Right ventricle myocardium inferior (tissue), 1 donor: ENCODE data around the gene NTM. TPM values are rescaled to one million over a fixed set of nuclear protein-coding genes. Genes with fewer than 3 reads are reported as not detected.
A peak's percentile ranks its signal among the peaks of the same experiment; 100 is the strongest.

ENCODE experiments used
- ATAC-seq: fragments of 200-7000 bp; cut with Tn5 transposase; one replicate; pipeline ENCODE4 v1.9.1; 2020; ENCODE audit warnings: mild to moderate bottlenecking, moderate library complexity
- DNase-seq: peaks from one replicate; pipeline ENCODE4 v3.0.0; 2021; ENCODE audit errors: missing footprints
- intact Hi-C: fragments of 100-400 bp; cut with DNase I; formaldehyde crosslinking; loops from one replicate; pipeline ENCODE4 v1.11.0; 2022
- total RNA-seq: library from RNA; stranded (reverse); fragmentation: NEBNext Ultra II Directional; extraction: Animal tissue kit (Norgen Biotek cat#: 25700); gene quantifications from one replicate; pipeline ENCODE4 v1.2.1, GENCODE V29; 2021
- donor health status: DM: no; HTN: yes; CAD: no; lungs with severe emphysema.

NTM gene
- total RNA-seq, 1 donor from 2014 or later = 2.9 TPM

DNA sequence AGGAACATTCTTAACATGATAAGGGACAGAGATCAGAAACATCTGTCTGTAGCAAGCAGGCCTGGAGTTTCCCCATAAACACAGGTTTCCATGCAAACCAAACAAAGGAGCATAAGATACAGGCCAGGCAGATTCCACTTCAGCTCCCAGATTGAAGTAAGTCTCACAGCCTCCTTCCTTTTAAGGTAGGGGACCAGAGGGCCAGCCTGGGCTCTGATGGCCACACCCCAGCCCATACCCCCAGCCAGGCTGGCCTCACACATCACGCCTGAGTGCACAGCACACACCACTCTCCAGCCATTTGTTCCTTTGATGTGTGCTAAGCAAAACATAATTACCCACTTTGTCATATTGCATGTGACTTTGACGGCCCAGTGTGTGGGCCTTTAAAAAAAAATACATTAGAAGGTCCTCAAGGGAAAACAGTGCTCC, 518.7 kb downstream of the NTM start:
- DNase-seq = no peak
- peak; percentile 51 for ATAC-seq
- intact Hi-C loops = no loop called here

DNA sequence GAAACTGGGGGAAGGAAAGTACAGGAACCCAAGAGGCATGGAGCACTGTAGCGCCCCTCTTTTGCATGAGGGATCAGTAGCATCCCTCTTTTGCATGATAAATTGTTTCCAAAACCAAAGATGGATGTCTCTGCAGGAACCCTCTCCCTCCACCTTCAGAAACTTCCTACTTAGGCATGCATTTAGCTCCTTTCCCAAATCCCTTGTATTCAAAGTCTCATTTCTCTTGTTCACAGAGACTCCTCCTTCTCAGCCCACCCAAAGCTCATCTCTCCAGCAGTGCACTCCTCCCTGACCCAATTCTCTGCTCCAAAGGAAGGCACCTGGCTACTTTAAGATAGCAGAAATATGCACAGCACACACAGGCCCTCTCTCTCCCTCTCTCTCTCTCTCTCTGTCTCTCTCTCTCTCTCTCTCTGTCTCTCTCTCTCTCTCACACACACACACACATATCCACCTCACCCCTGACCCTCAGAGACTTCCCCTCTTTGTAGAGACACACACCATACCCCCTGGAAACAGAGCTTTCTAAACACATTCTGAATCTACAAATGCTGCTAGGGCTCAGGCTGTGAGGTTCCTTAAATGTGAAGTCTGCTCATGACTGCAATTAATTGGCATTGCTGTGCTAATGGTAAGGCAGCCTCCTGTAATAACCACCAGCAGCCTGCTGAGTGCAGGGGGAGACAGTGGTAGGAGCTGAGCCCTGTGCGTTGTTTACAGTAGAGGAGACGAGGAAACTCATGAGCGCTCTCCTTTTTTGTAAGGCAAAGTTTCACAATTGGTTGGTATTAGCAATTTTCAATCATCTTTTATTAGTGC, 519.6 kb downstream of the NTM start:
- intact Hi-C loops = no loop called here
- DNase-seq (no peak), ATAC-seq (no peak)

DNA sequence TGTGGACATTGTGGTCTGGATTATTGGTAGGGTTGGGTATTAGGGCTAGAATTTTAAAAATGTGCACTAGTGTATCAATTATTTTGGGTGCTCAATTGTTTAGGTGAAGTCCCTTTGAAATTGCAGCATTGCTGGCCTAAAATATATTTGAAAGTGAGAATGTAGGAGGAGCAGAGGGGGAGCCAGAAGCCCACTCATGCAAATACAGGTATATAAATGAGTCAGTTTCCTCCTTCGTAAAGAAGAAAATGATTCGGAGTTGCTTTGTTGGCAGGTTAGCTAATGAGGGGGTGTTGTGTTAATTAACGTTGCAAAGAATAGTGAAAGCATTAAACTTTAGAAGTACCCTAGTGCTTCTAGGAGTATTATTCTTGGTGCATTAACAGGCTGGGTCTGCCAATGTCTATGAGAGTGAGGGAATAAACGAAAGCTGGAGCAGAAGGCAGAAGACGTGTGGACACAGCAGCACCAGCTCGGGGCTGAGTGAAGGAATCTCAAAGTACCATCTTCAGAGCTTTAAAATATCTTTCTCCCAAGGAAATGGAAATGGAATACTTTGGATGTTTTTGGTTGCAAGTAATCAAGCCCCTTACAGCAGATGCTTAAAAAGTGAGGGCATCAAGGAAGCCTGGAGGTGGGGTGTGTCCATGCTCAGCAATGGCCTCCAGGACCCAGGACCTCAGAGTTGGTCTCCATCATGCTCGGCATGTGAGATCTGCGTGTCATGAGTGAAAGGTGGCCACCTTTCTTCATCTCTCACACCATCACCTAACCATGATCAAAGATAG, 522.9 kb downstream of the NTM start:
- DNase-seq (no peak), ATAC-seq (no peak)
- intact Hi-C loops = no loop called here

DNA sequence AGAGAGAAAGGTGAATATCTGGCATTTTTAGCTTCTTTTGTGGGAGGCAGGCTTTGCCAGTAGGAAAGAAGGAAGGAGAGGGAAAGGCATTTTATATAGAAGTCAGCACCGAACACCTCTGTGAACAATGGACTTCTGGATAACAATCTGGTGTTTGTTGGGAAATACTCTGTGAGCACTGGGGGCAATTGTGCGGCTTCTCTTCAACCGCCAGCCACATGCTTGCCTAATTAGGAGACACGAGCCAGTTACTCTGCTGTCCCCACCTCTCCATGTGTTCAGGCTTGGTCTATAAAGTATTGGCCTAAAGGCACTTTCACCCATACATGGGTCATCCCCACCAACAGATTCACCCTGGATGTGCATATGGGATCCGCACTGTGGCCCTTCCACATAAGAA, 523.6 kb downstream of the NTM start:
- ATAC-seq = no peak
- DNase-seq = no peak
- intact Hi-C loops = no loop called here

- ATAC-seq (no peak), DNase-seq (no peak)
- intact Hi-C loops = no loop called here
Observed at GRCh38 chr11:131894615-131895544, 524.5 kb downstream of the NTM start.

- no peak for ATAC-seq
- intact Hi-C loops = no loop called here
- no peak for DNase-seq
Observed at GRCh38 chr11:131895865-131896264, 525.5 kb downstream of the NTM start.

- ATAC-seq (no peak), DNase-seq (no peak)
- intact Hi-C loops = no loop called here
Observed at GRCh38 chr11:131896978-131897615, 526.7 kb downstream of the NTM start.

- DNase-seq (no peak), ATAC-seq (no peak)
- intact Hi-C loops = no loop called here
Observed at GRCh38 chr11:131897956-131898355, 527.5 kb downstream of the NTM start.

DNA sequence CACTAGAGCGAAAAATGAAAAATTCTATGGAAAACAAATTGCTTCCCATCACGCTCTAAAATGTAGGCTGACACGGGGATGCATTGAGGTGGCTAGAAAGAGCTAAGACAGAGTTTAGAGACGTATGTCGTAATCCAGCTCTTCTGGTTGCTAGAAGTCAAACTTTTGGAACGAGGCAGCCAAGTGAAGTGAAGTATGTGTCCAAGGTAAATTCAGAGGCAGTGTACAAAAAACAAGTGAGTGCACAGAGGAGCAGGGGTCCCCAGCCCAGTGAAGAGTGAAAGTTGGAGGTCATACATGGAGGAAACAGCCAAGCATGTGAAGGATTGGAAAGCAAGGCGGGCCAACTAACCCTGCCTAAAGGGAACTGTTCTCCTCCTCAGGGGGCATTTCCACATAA, 528.5 kb downstream of the NTM start:
- ATAC-seq (no peak), DNase-seq (no peak)
- intact Hi-C loops = no loop called here

- peak; percentile 92 for ATAC-seq
- intact Hi-C loops = no loop called here
- peak; percentile 66 for DNase-seq
Observed at GRCh38 chr11:131899950-131900580, 529.6 kb downstream of the NTM start.

- intact Hi-C loops = no loop called here
- DNase-seq (no peak), ATAC-seq (no peak)
Observed at GRCh38 chr11:131902421-131902820, 532.0 kb downstream of the NTM start.

DNA sequence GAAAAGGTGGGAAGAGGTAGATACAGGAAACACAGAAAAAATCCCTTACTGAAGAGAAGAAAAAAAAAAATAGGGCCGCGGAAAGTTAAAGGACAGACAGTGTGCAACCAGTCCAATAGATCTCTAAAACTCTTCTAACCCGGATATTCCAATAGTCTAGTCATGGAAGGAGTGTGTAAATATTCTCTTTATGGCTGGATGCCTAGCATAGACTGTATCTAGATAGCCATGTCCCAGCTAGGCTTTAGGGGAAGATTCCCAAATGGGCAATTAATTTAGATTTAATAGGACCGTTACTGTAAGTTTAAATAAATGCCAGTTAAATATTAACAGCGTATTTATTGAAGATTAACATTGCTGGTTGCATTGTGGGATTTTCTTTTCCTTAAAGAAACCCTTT, 532.7 kb downstream of the NTM start:
- intact Hi-C loops = no loop called here
- DNase-seq = no peak
- ATAC-seq = no peak

DNA sequence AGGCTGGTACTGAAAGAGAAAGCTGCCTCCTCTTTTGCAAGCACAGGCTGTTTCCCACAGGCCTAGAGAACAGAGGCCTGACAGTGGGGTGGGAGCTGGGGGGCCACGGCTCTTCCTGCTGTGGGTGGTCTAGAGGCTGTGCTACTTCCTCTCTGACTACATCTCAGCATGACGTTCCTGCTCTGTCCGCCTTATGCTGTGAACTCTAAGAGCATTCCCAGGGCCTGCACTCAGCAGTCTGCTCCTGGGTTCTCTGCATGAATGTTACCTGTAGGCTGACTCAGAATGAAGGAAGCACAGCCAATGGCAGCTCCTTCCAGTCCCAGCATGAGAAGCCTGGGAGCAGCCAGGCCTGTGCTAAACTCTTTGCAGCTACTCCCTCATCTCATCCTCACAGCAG, 534.3 kb downstream of the NTM start:
- intact Hi-C loops = no loop called here
- DNase-seq (no peak), ATAC-seq (no peak)

DNA sequence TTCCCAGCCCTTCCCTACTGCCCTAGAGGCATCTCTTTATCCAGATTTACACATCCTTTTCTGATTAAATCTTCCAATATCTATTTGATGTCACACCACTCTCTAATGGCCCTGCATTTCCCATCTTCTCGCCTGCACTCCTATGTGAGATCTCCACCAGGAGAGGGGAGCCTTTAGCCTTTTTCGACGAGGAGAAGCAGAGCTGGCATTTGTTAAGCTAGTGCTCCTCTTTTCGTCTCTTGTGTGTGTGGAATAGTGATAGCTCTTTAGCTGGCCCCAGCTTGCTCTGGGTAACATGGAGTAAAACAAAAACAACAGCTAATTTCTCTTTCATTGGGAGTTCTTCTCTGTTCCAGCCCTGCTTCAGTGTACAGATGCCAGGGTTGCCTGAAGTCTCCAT, 536.5 kb downstream of the NTM start:
- DNase-seq = no peak
- intact Hi-C loops = no loop called here
- ATAC-seq = no peak

DNA sequence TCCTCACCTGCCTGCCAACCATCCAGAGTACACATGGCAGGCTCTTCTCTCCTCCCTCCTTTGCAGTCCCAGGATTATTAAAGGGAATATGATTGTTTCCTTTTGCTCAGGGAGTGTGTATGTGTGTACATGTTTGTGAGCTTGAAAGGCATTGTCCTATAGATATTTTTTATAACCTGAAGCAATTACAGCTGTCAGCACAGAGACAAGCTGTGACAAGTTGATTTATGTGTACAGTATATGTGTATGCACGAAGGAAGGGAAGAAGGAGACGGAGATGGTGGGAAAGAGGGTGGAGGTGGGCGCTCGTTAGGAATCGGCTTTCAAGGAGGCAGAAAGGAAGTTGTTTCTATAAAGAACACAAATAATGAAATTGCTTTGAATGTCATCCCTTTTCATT, 537.0 kb downstream of the NTM start:
- intact Hi-C loops = no loop called here
- DNase-seq (no peak), ATAC-seq (no peak)

DNA sequence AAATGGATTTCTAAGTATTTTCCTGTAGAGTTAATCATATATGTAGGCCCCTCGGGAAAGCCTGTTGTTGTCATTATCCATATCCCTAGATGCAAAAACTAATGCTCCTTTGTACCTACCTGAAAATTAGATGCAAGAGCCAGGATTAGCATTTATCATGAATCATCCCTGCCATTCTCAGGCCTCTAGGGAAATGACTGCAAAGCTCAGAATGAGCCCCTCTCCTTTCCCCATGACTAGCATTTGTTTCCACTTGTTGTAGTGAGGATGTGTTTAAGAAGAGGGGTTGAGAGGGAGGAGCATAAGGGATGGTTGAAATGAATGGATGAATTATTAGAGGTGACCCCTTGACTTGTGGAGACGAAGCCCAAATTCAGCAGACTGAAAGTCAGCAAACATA, 537.9 kb downstream of the NTM start:
- DNase-seq (no peak), ATAC-seq (no peak)
- intact Hi-C loops = no loop called here

- intact Hi-C loops = no loop called here
- ATAC-seq = no peak
- DNase-seq = no peak
Observed at GRCh38 chr11:131909426-131910177, 539.2 kb downstream of the NTM start.

GRCh38 chr11:131910178-131910522, 539.7 kb downstream of the NTM start:
- intact Hi-C loops = no loop called here
- ATAC-seq (no peak), DNase-seq (no peak)
